Ecto neural progenitor cell (in vitro differentiated cells): ENCODE results near the gene HDAC4.

Experiments used
- DNase-seq: peaks from one replicate; pipeline ENCODE4 v3.0.0-alpha.2; 2018; ENCODE audit warnings: low spot score

Gene HDAC4

DNA sequence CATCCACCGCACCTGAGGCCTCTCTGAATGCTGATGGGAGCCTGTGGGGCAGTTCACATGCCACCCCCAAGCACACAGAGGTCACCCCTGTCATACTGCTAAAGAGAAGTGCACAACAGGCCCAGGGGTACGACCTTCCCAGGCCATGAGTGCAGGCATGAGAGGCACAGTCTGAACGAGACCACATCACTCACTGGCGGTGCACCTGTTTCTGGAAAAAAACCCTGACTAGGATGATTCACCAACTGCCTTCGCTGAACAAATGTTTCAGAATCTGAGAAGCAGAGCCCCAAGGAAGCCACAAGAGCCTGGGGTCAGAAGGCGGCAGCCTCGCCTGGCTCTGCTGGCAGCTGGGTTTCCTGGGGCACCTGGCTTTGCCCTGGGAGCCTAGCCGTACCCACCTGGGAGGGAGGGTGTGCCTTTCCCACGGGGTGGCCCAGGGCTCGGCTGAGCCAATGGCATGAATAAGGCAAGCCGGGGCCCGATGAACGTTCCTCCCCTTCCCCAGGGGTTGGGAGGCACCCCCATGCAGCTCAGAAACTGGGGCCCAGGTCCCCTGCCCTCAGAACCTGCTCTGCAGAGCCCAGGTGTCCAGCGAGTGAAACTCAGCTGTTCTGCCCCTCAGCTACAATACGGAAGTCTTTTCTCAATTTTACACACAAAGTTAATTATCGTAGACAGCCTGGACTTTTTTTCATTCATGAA, 73.8 kb downstream of the HDAC4 start:
- peak; percentile 31 for DNase-seq

DNA sequence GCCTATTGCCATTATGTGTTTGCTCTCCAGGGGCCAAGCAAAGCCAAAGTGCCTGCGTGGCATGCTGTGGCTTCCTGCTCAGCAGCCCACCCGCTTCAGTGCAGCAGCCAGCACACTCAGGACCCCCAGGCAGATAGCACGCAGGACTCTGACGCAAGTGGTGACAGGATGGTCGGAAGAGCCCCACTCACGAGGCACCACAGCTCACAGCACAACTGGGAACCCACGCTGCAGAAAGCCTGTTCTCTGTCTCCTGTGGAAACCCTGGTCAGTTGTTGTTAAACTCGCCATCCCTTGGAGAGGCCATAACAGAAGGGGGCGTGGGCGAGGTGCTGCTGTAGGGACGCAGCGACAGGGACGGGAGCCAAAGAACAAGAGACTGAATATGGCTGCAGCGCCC, 76.4 kb downstream of the HDAC4 start:
- peak; percentile 42 for DNase-seq

DNA sequence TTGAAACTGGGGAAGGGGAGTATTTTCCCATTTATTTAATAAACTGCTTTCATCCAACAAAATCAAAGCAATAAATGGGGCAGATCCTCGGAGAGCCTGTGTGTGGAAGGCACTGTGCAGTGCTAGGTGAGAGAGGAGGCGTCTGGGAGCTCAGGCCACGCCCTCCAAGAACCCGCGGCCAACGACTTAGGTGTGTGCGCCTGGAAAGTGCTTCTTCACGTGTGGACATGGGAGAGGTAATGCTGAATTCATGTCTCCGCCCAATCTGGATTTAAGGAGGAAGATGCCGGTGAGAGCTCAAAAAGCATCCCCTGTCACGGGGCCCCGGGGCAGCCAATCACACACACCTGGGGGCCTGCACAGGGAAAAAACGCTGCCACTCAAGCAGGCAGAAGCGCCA, 77.4 kb downstream of the HDAC4 start:
- DNase-seq: peak; percentile 19

DNA sequence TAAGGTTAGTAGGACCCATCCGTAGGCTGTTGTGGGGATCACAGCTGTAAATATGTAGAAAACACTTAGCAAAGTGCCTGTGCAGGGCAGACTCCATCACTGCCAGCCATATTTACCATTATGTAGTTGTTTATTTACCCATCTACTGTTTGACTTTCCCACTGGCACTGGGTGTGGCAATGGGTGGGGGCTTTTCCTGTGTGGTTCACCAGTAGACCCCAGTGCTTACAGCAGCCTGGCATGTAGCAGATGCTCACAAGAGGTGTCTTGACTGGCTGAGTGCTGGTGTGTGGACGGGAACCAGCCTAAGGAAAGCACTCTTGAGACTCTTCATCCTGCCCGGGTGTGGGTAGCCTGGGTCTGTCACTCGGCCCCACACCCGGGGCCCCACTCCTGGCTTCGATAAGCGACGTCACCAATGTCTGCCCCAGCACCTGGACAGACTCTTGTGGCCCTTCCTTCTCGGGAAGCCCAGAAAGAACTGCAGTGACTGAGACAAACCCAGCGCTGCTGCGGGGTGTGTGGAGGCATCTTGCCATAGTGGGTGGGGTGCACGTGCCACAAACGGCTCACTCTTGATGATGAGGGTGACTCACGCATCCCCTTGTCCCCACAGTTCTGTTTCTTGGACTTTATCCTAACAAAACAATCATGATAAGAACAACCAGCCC, 78.3 kb downstream of the HDAC4 start:
- peak; percentile 23 for DNase-seq

DNA sequence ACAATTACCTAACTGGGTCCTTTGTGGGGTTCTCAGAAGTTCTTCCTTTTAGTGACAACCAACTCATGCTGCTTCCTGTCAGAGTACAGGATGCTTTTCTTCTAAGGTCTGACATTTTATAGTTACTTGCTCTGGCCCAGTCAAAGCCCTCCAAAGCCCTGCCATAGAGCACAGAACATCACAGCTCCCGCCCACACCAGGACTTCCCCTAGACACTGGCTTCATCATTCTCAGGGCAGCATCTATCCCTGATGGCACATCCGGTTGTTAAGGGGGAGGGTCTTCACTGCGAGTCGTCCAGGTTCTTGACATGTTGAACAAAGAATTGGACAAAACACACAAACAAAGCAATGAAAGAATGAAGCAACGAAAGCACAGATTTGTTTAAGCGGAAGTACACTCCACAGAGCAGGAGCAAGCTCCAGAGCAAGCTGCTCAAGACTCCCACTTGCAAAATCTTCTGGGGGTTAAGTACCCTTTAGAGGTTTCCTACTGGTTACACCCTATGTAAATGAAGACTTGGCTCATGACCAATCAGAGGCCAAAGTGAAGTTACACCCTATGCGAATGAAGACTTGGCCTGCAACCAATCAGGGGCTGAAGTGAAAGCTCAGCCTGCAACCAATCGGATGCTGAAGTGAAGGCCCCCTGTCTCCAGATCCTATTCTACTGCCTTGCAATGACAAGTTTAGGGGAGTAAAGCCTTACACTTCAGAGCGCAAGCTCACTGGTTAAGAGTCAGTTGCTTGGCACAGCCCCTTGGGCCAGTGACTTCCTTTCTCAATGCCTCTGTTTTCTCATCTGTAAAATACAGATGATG, 79.0 kb downstream of the HDAC4 start:
- peak; percentile 23 for DNase-seq

DNA sequence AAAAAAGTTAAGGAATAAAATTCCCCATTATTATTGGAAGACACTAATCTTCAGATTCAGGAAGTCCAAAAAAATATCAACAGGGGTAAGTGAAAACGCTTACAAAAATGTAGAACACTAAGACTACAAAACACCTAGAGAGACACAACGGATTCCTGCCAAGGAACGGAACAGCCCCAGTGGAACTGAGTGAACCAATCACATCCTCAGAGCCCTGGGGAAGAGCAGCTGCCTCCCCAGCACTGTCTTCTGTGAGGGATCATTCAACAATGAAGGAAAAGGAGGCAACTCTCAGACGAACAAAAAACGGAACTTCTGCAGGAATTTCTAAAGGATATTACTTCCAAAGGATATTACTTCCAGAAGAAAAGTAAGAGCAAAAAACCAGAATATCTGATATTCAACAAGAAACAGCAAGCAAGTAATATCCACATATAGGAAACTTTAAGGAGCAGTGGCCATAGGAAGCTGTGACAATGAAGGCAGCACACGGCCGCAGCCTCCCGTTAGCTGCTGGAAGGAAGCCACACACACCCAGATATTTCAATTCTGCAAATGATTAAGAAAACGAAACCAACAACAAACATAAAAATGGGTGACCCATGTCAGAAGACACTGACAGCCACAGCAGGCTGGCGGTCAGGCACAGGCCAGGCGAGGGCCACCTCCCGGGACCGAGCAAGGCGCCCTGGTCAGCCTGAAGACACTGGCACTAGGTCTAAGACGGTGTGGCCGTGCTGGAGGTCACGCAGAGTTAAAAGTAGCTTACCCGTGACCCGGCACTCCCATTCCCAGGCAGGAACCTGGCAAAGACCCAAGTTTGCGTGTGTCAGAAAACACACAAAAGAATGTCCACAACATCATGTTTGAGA, 81.8 kb downstream of the HDAC4 start:
- DNase-seq: peak; percentile 42

DNA sequence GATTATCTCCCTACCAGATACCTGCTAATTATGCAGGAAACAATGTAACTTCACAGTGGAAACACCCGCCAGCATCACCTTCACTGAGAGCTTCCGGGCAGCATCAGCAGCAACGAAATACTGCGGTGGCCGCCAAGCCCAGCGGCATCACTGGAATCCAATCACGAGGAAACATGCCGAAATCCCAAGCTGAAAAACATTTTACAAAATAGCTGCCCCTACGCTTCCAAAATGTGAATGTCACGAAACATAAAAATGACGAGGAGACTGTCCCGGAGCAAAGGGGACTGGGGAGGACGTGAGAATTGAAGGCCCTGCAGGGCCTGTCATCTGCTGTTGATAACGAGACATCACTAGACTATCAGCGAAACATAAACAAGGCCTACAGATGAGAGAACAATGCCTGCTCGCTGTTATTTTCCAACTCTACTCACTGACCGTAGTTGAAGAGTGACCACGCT, 82.6 kb downstream of the HDAC4 start:
- peak; percentile 32 for DNase-seq

DNA sequence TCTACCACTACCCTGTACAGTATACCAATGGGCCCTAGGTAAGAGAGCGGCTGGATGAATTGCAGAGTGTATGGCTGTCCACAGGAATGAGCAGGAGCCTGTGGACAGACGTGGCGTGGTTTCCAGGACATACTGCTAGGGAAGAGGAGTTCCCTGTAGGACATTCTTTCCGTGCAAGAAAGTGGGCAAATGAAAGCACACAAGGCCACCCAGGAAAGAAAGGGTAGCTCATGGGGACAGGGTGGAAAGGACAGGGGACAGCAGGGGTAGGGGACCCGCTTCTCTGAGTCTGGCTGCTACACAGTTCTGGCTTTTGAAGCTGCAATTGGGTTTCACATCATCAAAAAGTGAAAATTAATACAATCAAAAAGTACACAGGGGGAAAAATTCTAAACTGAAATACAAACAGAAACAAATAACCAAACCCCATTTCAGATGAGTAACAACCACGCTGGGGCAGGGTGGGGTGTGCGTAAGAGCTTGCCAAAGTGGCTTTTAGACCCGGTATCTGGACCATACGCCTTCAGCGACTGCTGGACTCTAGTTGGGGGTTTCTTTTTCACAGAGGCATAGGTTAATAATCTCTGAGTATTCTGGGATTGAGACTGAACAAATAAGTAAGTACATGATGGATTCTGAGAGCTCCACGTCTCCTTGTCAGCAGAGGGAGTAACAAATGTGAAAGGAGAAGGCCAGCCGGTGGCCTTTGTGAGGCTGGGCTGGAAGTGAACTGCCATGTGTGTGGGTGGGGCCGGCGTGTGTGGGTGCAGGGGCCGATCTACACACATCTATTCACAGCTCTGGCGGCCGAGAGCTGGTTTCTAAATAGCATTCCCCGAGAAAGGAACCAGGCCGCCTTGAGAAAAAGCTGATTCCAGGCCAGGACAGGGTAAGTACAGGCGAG, 84.0 kb downstream of the HDAC4 start:
- DNase-seq: peak; percentile 38

DNA sequence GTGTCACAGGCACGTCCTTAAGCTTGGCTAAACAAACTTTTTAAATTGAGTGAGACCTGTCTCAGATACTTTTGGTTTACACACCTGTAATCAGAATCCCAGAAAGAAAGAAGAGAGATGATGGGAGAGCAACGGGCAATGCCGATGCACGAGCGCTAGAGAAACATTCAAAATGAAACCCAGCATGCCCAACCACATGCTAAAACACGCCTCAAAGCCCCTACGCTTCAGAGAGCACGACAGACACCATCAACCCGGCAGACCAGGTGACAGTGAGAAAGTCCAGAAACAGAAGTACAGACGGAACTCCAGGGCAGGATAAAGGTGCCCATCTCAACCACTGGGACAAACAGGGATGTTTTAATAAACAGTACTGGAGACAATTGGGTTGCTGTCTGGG, 85.5 kb downstream of the HDAC4 start:
- DNase-seq: no peak

DNA sequence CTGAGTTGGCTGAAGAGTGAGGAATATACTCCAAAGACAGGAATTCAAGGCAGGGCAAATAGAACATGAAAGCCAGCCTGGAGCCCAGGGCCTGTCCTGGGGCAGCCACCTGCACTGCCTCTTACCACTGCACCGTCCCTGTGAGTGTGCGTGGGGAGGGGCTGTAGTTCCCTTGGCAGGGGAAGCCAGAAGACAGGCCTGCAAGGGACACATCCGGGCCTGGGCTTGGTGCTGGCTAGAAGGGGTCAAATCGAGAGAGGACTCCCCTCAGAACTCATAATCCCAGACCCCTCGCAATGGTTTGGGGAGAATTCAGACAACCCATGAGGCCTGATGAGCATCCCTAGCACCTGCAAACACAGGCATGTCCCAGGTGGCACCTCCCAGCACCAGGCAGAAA, 87.0 kb downstream of the HDAC4 start:
- peak; percentile 30 for DNase-seq

DNA sequence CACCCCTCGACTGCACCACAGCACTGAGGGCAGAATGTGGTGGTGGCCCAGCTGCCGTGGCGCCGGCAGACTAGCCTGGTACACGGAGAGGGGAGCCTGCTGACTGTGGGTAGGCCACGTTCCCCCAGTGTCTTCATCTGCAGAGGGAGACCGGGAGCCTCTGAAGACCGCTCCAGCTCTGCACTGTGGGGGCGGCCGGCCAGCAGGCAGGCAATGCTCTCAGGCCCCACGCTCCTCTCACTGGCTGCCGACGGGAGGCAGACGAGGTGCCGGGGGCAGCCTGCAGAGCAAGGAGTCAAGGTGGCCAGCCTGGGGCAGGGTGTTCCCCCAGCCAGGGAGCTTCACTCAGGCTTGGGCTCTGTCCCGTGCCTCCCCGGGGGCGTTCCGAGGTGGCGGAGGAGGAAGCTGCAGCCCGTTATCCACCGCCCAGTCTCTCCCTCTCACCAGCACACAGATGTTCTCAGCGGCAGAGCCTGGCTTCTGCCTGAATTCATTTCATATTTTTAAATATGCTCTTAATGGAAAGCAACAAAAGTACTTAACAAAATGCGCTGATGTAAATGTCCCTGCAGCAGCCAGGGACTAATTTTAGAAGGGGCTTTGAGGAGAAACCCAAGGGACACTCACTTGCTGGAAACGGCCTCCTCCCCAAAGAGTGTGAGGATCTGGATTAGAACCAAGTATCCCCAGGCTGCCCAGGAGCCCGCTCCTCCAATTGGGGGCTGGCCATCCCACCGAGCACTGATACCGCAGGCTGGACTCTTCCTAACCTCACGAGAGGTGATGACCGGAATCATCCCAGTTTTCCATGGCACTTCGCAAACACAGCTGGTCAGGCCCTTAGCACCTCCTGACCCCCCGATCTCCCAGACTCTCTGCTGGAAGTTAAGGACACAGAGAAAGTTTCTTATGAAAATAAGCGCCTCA, 87.8 kb downstream of the HDAC4 start:
- DNase-seq: peak; percentile 38

DNA sequence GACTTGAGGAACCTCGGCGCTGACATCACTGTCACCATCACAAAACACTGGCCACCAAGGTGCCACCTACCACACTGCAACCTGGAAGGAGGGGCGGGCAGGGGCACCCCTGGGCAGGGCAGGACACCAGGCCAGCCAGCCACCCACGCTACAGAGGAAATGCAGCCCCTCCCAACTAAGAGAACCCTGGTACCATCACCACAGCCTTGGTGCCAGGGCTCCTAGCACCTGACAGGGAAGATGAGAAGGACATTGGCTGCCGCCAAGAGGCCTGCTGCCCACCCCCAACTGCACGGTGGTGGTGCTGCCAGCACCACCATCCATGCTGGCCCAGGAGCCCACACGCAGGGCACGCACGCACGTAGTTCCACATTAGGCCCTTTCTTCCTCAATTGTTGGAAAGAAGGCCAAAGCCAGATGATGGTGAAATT, 88.7 kb downstream of the HDAC4 start:
- peak; percentile 34 for DNase-seq

DNA sequence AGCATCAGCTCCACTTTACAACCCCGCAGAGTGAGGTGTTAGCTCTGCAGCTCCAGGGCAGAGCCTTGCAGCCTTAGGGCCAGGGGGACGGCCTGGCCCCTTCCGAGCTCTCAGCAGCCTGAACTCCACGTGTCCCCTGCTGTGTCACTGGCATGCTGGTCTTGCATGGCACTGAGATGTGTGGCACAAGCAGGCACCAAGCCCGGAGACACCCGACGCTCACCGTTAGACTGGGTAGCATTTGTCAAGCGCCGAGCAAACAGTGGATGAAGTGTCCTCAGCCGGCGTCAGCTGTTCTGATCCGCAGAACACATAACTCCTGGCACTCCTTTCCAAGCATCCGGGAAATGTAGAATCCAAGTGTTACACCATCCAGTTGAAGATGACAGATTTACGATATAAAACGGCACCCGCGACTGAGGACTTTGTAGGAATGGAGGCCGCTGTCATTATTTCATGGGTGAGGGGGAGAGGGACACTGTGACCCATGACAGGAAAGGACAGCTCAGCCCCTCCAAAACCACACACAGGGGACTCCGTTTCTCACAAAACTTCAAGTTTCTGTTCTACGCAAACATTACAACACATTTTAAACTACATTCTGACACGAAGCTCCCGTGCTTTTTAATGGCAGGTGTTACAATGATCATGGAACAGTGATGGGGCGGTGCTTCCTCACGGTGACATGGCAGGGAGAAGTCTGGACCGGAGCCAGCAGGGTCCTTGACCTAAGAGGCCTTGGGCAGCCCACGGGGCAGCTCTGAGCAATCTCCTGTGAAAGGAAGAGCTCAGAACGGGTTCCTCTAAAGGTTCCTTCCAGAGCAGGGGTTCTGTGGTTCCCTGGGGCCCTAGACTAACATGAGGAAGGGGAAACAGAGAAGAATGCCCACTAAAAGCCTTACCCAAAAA, 89.4 kb downstream of the HDAC4 start:
- DNase-seq: peak; percentile 37

DNA sequence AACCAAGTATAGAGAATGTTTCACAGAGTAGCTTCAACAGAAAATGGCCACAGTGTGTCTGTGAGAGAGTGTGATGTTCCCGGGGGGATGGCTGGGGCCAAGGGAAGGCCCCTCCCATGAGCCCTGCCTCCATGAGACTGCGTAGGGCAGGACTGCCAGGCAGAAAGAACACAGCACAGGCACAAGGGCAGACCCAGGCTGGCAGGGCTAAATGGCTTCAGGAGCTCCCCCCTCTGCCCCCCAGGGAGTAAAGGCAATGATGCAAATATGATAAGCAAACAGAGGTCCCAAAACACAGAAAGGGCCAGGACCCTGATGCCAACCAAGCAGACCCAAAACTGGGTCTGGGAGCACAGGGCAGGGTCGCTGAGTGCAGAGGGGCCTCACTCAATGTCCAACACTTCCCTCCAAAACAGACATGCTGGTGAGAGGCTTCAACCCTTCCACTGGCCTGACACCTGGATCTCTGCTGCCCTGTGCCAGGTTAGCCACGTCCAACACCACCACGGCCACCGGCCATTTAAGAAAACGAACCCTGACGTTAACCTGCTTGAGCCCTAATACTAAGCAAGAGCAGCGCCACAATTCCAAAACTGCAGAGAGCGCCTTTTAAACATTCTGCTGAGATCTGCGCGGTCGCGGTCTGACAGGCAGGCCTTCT, 90.3 kb downstream of the HDAC4 start:
- DNase-seq: peak; percentile 26

DNA sequence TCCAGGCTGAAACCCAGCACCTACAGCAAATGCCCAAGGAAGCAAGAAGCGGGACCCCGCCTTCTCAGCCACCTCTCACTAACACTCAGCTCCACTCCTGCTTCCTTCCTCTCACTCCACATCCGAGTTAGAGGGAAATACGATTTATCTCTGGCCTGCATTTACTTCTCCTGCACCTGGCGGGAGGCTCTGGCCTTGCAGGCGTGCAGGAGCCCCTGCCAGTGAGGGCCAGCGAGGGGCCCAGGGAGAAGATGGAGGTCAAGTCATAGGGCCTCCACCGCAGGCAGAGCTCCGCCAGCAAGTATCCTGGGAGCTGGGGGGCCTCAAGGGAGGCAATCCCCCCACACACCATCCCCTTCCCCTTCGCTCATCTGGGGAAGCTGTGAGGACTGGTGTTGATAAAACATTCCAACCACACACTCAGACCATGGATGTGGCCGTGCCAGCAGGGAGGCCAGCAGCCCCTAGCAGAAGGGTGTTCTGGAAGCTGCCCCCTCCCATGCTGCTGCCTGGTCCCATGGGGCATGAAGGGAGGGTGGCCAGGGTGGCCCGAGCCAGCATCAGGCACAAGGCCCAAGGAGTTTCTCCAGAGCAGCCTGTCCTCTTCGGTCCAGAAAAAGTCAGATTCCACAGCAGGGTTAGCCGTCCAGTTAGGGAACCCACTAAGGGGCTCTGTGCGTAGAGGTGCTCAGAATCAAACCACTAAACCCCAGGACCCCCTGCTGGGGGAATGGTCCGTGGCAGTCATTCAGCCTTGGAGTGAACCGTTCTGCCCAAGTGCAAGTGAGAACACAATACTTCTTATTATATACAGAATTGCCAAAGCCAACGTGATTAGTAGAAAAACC, 91.2 kb downstream of the HDAC4 start:
- peak; percentile 24 for DNase-seq

DNA sequence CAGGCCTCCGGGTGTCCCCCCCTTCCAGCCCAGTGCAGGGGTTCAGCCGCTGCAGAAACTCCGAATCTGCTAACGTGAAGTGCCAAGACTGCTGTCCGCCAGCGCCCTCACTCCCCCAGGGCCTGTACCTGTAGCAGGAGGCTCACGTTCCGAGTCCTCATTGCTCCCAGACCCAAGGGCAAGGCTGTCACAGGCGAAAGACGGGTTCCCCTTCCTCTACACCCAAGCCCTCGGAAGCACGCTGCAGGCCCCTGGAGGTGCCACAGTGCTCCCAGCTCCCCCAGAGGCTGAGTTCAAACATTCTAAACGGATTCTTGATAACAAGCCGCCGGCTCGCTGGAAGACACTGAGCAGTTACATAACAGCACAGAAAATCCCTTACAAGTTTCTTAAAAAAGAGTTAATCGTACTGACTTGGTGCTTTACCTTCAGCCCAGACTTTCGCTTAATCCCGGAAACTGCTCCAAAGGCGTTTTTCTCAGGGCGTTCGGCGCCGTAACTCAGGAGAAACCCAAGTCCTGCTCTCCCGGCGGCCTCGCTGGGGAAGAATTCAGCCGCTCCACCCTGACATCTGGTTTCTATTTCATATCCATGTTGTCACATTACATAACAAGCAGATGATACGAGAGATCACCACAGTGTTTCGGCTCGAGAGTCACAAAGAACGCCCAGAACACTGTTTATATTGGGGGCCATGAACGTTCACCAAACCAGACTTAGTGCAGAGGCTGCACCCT, 92.0 kb downstream of the HDAC4 start:
- peak; percentile 32 for DNase-seq
